B cell (primary cell): Measurements from ENCODE around the gene HHAT. TPM values are rescaled to one million over a fixed set of nuclear protein-coding genes. Genes with fewer than 3 reads are reported as not detected.

ENCODE experiments used
- ATAC-seq: fragments of 200-7000 bp; cut with Tn5 transposase; one replicate; pipeline ENCODE4 v1.10.0; 2021; ENCODE audit warnings: low read depth, mild to moderate bottlenecking, moderate number of reproducible peaks, moderate library complexity
- CTCF ChIA-PET: fragments of 350-600 bp; sonication (Branson Sonifier 250); formaldehyde crosslinking; loops from one replicate; lab custom pipeline; 2021; ENCODE audit warnings: antibody characterized with exemption, inconsistent platforms; lab: Charles Lee
- POLR2A ChIA-PET: fragments of 350-600 bp; sonication (Branson Sonifier 250); formaldehyde crosslinking; loops from one replicate; lab custom pipeline; 2021; ENCODE audit warnings: antibody characterized with exemption; lab: Charles Lee
- DNase-seq: peaks from one replicate; pipeline ENCODE4 v3.0.0; 2013
- H2AFZ ChIP-seq: 2 replicates; pipeline ENCODE4 v1.6.1; 2012; ENCODE audit warnings: mild to moderate bottlenecking, low read depth, low read length; ENCODE audit not compliant: insufficient read depth, poor library complexity, severe bottlenecking
- H3K27ac ChIP-seq, 2 donors: 1 replicate in 1 of 2; 2 replicates in 1 of 2; pipeline ENCODE4 v1.5.1; 2012 to 2013; ENCODE audit warnings: low read length in 2 of 2, mild to moderate bottlenecking in 2 of 2, moderate library complexity in 1 of 2
- H3K27me3 ChIP-seq, 4 experiments: fragments of 200-600 bp in 1 of 4; sonication (generic) in 1 of 4; replicated peaks in 1 of 4; 1 replicate in 2 of 4; 2 replicates in 2 of 4; pipeline versions ENCODE4 v1.6.1 to v1.7.0; 2013 to 2016; ENCODE audit warnings: low read length in 3 of 4, mild to moderate bottlenecking in 2 of 4, mixed read lengths in 1 of 4, moderate library complexity in 1 of 4; ENCODE audit not compliant: insufficient read depth in 4 of 4, control insufficient read depth in 3 of 4; ENCODE audit errors: control extremely low read depth in 1 of 4
- H3K36me3 ChIP-seq, 2 experiments: replicated peaks in 1 of 2; 1 replicate in 1 of 2; 2 replicates in 1 of 2; pipeline versions ENCODE4 v1.6.1 to v1.7.1; 2013; ENCODE audit warnings: low read length in 1 of 2; ENCODE audit not compliant: insufficient read depth in 2 of 2, control insufficient read depth in 1 of 2; ENCODE audit errors: control extremely low read depth in 1 of 2, extremely low read depth in 1 of 2
- H3K4me1 ChIP-seq, 2 donors: fragments of 200-600 bp in 1 of 2; sonication (generic) in 1 of 2; 1 replicate in 1 of 2; 2 replicates in 1 of 2; pipeline versions ENCODE4 v1.5.1 to v1.6.1; 2013 to 2017; ENCODE audit warnings: low read length in 2 of 2; ENCODE audit not compliant: control insufficient read depth in 2 of 2, insufficient read depth in 2 of 2
- H3K4me2 ChIP-seq: replicated peaks from 2 replicates; pipeline ENCODE3; 2012; ENCODE audit warnings: mild to moderate bottlenecking, low read depth, low read length; ENCODE audit not compliant: poor library complexity, severe bottlenecking
- H3K4me3 ChIP-seq, 5 experiments: fragments of 200-600 bp in 1 of 5; sonication (generic) in 1 of 5; 1 replicate in 3 of 5; 2 replicates in 2 of 5; pipeline versions ENCODE4 v1.5.1 to v1.7.0; 2011 to 2016; ENCODE audit warnings: low read length in 4 of 5, mild to moderate bottlenecking in 4 of 5, low read depth in 2 of 5, control low read depth in 1 of 5, moderate library complexity in 1 of 5; ENCODE audit not compliant: insufficient read depth in 1 of 5; ENCODE audit errors: control extremely low read depth in 1 of 5, extremely low read depth in 1 of 5
- H3K79me2 ChIP-seq: fragments of 200-600 bp; sonication (generic); one replicate; pipeline ENCODE4 v1.6.0; 2016; ENCODE audit warnings: low read length; ENCODE audit not compliant: control insufficient read depth, insufficient read depth
- H3K9ac ChIP-seq: fragments of 200-600 bp; sonication (generic); 2 replicates; pipeline ENCODE4 v1.6.1; 2017; ENCODE audit warnings: mild to moderate bottlenecking, low read length, moderate library complexity
- H3K9me3 ChIP-seq, 3 donors: one replicate each; pipeline versions ENCODE4 v1.6.1 to v1.7.1; 2013; ENCODE audit warnings: low read length in 2 of 3; ENCODE audit not compliant: control insufficient read depth in 2 of 3, insufficient read depth in 1 of 3; ENCODE audit errors: control extremely low read depth in 1 of 3
- H4K20me1 ChIP-seq: 2 replicates; pipeline ENCODE4 v1.6.0; 2012; ENCODE audit warnings: mild to moderate bottlenecking, low read length; ENCODE audit not compliant: insufficient read depth, control insufficient read depth, poor library complexity, severe bottlenecking
- H3K27ac Mint-ChIP-seq: one replicate; pipeline ENCODE4 v1.8.0; 2021; ENCODE audit warnings: mixed read lengths
- H3K27me3 Mint-ChIP-seq: one replicate; pipeline ENCODE4 v1.8.0; 2021; ENCODE audit warnings: mixed read lengths
- H3K4me1 Mint-ChIP-seq: one replicate; pipeline ENCODE4 v1.8.0; 2021; ENCODE audit warnings: mixed read lengths
- H3K4me3 Mint-ChIP-seq: one replicate; pipeline ENCODE4 v1.8.0; 2021; ENCODE audit warnings: mixed read lengths
- H3K9me3 Mint-ChIP-seq: one replicate; pipeline ENCODE4 v1.8.0; 2022; ENCODE audit warnings: mixed read lengths; ENCODE audit not compliant: insufficient read depth
- CTCF ChIP-seq: fragments of 200-600 bp; IDR thresholded peaks from one replicate; pipeline ENCODE4 v1.8.0; 2022; ENCODE audit warnings: antibody characterized with exemption, mild to moderate bottlenecking
- EZH2 ChIP-seq: IDR thresholded peaks from 2 replicates; pipeline ENCODE4 v1.6.1; 2012; ENCODE audit warnings: borderline replicate concordance, low read depth, mild to moderate bottlenecking, moderate library complexity, low read length; ENCODE audit not compliant: insufficient read depth, poor library complexity, severe bottlenecking
- WGBS: methylation state at CpG from one replicate; pipeline ENCODE4 v1.1.5; 2013; ENCODE audit warnings: missing lambda C conversion rate; ENCODE audit not compliant: insufficient coverage; 5-methylcytosine and 5-hydroxymethylcytosine counted together
- intact Hi-C: fragments of 100-400 bp; cut with micrococcal nuclease; formaldehyde crosslinking; loops from one replicate; pipeline ENCODE4 v1.10.0; 2022
- polyA plus RNA-seq: library from polyadenylated mRNA; depleted of rRNA; stranded (reverse); fragments of >200 nt; gene quantifications from 2 replicates; pipeline ENCODE4 v1.2.3, GENCODE V29; 2012
- total RNA-seq, 2 donors: library from RNA; stranded (reverse); fragments of 120-200 nt in 1 of 2; gene quantifications; 1 replicate in 1 of 2; 2 replicates in 1 of 2; pipeline versions ENCODE4 v1.2.3 to v1.2.4, GENCODE V29; 2013 to 2022

The HHAT gene
- total and polyA plus RNA-seq, 2 donors (not counting 1 experiment from before 2014, with no cell fraction given), result 4.0 to 28.2 TPM

- Histone ChIP-seq H2AFZ (no peak overlapping the region), H3K4me1 (no peaks in the 10 kb centered on the region), H3K27ac (no peak overlapping the region), H3K36me3 (no peaks in the 10 kb centered on the region), H3K4me3 (no peak overlapping the region), H4K20me1 (no peaks in the 10 kb centered on the region), H3K9ac (no peak overlapping the region), H3K27me3 (no peaks in the 10 kb centered on the region), H3K4me2 (no peak overlapping the region), H3K9me3 (no peaks in the 10 kb centered on the region), H3K79me2 (no peaks in the 10 kb centered on the region)
- ChIA-PET POLR2A (no interaction called here), CTCF (interaction anchor here (1.7 kb wide), 1 partner anchor 253 kb away, joined by 5 read pairs; no protein-coding TSS in a partner anchor)
- no peak for ATAC-seq
- Mint-ChIP-seq H3K4me3 (no peak overlapping the region), H3K4me1 (peaks cover 7% of the 10 kb centered on the region), H3K27me3 (no peaks in the 10 kb centered on the region), H3K27ac (no peak overlapping the region), H3K9me3 (peaks cover 3% of the 10 kb centered on the region)
- WGBS, result 67% methylated on average over 1 of the region's 1 CpG
- no peak for DNase-seq
- TF ChIP-seq CTCF (no peak), EZH2 (no peak)
- intact Hi-C loops, result no loop called here
Measured at GRCh38 chr1:210397252-210397651, 68.5 kb downstream of the HHAT start.

DNA sequence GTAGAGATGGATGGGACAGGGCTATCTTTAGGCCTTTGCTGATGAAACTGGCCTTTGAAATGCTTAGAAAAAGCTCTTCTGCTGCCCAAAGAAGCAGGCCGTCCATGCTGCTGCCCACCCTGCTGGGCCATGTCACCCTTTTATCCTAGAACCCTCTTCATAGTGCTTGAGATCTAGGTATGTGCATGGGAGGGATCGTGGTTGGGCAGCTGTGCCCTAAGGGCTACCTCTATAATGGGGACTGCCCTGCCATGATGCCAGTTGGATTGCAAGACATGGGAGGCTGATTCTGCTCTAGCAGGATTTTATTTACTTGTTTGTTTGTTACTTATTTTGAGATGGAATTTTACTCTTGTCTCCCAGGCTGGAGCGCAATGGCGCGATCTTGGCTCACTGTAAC lies 69.0 kb downstream of the HHAT start:
- Histone ChIP-seq H3K9me3 (no peaks in the 10 kb centered on the region), H3K9ac (no peak overlapping the region), H2AFZ (no peak overlapping the region), H3K4me1 (no peaks in the 10 kb centered on the region), H3K27me3 (no peaks in the 10 kb centered on the region), H3K36me3 (no peaks in the 10 kb centered on the region), H3K27ac (no peak overlapping the region), H4K20me1 (no peaks in the 10 kb centered on the region), H3K4me2 (no peak overlapping the region), H3K4me3 (no peak overlapping the region), H3K79me2 (no peaks in the 10 kb centered on the region)
- ATAC-seq (no peak), DNase-seq (no peak)
- Mint-ChIP-seq H3K27ac (no peak overlapping the region), H3K4me1 (peaks cover 7% of the 10 kb centered on the region), H3K27me3 (no peaks in the 10 kb centered on the region), H3K9me3 (peaks cover 3% of the 10 kb centered on the region), H3K4me3 (no peak overlapping the region)
- POLR2A ChIA-PET, result no interaction called here
- intact Hi-C loops, result no loop called here
- TF ChIP-seq EZH2, result no peak
- no peak for TF ChIP-seq CTCF
- 100% methylated on average over 1 of the region's 5 CpGs for WGBS
- CTCF ChIA-PET, result interaction anchor here (1.0 to 2.7 kb wide), 3 partner anchors 11 to 253 kb away, joined by 3 to 14 read pairs (median 5); no protein-coding TSS in a partner anchor
